ENCODE measurements around the gene CRABP2. TPM values are rescaled to one million over a fixed set of nuclear protein-coding genes. Genes with fewer than 3 reads are reported as not detected.

Gene CRABP2
- total RNA-seq, 1 experiment from 2014 or later: 209 TPM

- H3K4me3 ChIP-seq (replicated peaks in 1 of 2; ENCODE audit: low read depth in 1 of 2, low read length in 2 of 2): peak overlapping the region; percentile 67 to 97
- no peaks in the 10 kb centered on the region for H3K9me2 ChIP-seq (ENCODE audit: insufficient read depth)
- H3K9me3 ChIP-seq (ENCODE audit: control insufficient read depth in 1 of 2, insufficient read depth in 1 of 2, low read depth in 1 of 2, low read length in 2 of 2): no peaks in the 10 kb centered on the region
- H2AFZ ChIP-seq (ENCODE audit: low read depth, low read length, poor library complexity, severe bottlenecking): no peak overlapping the region
- intact Hi-C loops (cut with micrococcal nuclease): loop anchor here (1.0 kb wide), 1 partner anchor 14 kb away; the partner anchor contains the start of gene PRCC
- peaks cover 16 to 35% of the 10 kb centered on the region in 2 experiments for H3K4me1 ChIP-seq (ENCODE audit: control insufficient read depth in 1 of 2, insufficient read depth in 2 of 2, low read length in 2 of 2)
- H3K79me2 ChIP-seq (ENCODE audit: insufficient read depth, low read length): peaks cover 56% of the 10 kb centered on the region
- peak overlapping the region; percentile 94 for H3K9ac ChIP-seq (ENCODE audit: low read length)
- H4K20me1 ChIP-seq (ENCODE audit: insufficient read depth): no peaks in the 10 kb centered on the region
- H3K27me3 ChIP-seq (ENCODE audit: insufficient read depth, low read length): no peaks in the 10 kb centered on the region
- BruUV-seq (replicated peaks): TSS peak; percentile 44
- ChIA-PET POLR2A (interaction anchor here (0.6 to 1.9 kb wide), 2 partner anchors 12 to 14 kb away, joined by 3 to 9 read pairs; partner anchors contain the start of genes MRPL24 and PRCC), CTCF (interaction anchor here (1.5 kb wide), 1 partner anchor 27 kb away, joined by 10 read pairs; no protein-coding TSS in a partner anchor), RAD21 (ENCODE audit: low non-redundant PET in 1 of 2, low total read pairs in 2 of 2, uncharacterized antibody in 2 of 2, unreplicated experiment in 2 of 2) (no interaction called here)
- no peaks in the 10 kb centered on the region; a peak in 1 of 4 replicates for H3K36me3 ChIP-seq (ENCODE audit: control insufficient read depth in 1 of 2, insufficient read depth in 2 of 2, low read length in 2 of 2)
- no peak for DNase-seq (ENCODE audit: low read depth, low spot score)
- TF ChIP-seq ZFX (IDR thresholded peaks at IDR 0.05) (no peak), EZH2phosphoT487 (IDR thresholded peaks at IDR 0.05; ENCODE audit: borderline replicate concordance) (no peak), POLR2AphosphoS5 (IDR thresholded peaks at IDR 0.05; ENCODE audit: low read depth, low read length) (no peak), CTCF (IDR thresholded peaks at IDR 0.05 in 2 of 3, conservative IDR thresholded peaks at IDR 0.05 in 1 of 3; ENCODE audit: borderline replicate concordance in 1 of 3, insufficient read depth in 1 of 3, low read depth in 2 of 3, low read length in 2 of 3) (no peak), CBX3 (IDR thresholded peaks at IDR 0.05; ENCODE audit: low read depth) (no peak), ELF1 (IDR thresholded peaks at IDR 0.05; ENCODE audit: borderline replicate concordance, low read depth) (no peak)
- no peak for ATAC-seq
- peak overlapping the region; percentile 97 for H3K4me2 ChIP-seq (ENCODE audit: low read length)
- peak overlapping the region; percentile 99; the same call in 1 of the 2 replicates for H3K27ac ChIP-seq (ENCODE audit: low read depth, low read length)
These were observed 47.6 kb upstream of the CRABP2 start for GRCh38 chr1:156752843-156753482.

Data from HCT116 (cell line).